GM19438 (cell line): Measurements from ENCODE around the gene TMX2.

Source experiments
- ATAC-seq: cut with Tn5 transposase; IDR thresholded peaks from one replicate; pipeline ENCODE4 v1.9.1; 2021; ENCODE audit warnings: low read depth; ENCODE audit not compliant: unreplicated experiment

Gene TMX2

DNA sequence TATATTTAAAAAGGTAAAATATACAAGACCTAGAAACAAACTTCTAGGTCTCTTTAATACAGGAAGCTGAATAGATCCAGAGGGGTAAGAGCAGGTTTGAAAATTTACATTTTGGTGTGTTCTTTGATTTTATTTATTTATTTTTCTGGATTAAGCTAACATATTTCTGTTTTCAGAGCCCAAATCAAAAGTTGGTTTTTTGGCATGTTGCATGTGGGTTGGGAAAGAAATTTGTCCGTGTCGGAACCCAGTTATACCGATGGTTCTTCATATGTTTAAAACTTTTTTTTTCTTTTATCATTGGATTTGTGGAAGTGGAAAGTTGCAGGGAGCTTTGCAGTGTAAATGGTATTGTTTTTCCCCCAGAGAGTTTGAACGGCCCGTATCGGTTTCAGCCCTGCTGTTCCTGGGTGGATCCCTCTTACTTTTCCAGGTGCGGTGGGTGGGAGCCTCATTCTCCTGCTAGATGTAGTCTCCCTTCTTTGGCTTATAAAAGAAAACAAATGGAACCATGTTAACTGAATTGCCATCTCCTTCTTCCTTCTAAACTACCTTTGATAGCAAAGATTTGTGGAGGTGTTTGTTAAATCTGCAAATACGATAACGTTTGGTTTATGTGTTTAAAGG, 50.0 kb downstream of the TMX2 start:
- ATAC-seq = no peak

- no peak for ATAC-seq
These were observed 51.2 kb downstream of the TMX2 start for GRCh38 chr11:57763568-57763967.

- ATAC-seq = no peak
These were observed 51.6 kb downstream of the TMX2 start for GRCh38 chr11:57764021-57764420.

- ATAC-seq = no peak
These were observed 52.2 kb downstream of the TMX2 start for GRCh38 chr11:57764566-57764965.

- no peak for ATAC-seq
These were observed 52.6 kb downstream of the TMX2 start for GRCh38 chr11:57764972-57765371.

DNA sequence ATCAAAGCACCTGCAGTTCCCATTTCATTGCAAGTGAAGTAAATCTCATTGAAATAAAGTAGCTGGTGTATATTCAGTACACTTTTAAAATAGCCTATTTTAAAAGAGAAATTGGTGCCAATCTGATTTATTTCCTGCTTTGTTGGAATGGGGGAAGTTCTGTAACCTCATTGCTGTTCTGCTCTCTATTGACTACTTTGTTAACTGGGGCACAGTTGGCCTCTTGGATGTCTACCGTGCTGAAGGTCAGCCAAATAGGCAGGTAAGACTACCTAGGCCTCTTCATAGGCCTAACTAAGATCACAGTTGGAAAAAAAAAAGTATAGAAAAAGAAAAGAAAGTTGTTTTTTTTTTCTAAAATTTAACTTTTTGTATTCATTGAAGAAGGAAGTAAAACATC, 58.4 kb downstream of the TMX2 start:
- ATAC-seq = no peak

- ATAC-seq = no peak
These were observed 59.0 kb downstream of the TMX2 start for GRCh38 chr11:57771365-57771764.

DNA sequence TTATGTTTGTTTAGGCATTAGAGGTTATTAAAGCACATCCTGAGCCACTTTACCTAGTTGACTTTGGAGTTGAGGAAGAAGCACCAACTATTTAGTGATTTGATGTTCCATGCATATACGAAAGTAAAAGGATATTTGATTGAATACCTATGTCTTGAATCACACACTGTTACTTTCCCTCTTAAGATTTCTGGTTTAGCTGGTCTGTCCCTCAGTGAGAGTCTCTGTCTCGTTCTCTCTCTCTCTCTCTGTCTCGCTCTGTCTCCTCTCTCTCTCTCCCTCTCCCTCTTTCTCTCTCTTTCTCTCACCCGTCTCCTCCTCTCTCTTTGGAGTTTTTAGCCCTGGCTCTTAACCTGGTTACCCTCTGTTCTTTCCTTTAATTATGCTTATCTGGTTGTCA, 60.2 kb downstream of the TMX2 start:
- ATAC-seq = no peak

- no peak for ATAC-seq
These were observed 60.7 kb downstream of the TMX2 start for GRCh38 chr11:57773026-57773598.

DNA sequence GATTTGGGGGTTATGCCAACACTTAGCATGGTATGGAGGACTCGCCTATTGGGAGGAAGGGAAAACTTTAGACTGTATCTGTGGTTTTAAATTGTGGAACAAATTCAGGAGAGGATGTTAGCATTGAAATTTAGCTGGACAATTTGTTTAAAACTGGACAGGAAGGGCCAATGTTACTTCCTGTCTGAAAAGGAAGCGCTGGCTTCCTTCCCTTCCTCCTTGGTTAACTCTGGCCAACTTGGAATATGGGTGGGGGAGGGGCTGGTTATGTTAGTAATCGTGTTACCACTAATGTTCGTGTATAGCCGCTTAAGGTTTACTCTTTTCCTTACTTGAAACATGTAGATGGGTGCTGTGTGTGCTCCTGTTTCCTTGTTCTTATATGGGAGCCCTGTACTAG, 63.1 kb downstream of the TMX2 start:
- no peak for ATAC-seq

GRCh38 chr11:57776031-57776521, 63.7 kb downstream of the TMX2 start:
- ATAC-seq = no peak

DNA sequence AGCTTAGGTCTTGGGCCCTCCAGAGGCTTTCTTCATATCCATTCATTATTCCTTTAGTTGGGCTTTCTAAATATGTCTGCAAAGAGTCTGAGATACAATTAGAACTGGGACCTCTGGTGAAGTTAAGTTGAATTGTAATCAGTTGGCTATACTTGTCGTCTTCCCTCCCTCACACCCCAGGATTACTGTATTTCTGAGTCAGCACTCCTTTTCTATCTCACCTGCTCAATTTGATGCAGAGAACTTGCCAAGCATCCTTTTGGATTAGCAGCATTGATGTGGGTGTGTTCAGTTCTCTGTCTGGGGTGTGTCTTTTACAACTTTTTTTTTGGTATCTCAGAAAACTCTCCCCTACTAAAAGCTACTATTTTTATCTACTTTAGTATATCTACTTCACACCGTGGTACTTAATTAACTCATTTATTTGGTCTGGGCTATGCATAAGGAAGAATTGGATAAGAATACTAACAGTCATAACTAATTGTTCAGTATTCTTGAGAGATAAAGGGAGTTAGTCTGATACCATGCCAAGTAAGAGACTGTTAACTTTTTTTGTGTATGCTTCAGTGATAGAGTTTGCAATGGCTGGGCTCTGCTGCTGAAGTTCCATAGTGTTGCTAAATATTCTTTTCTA, 64.3 kb downstream of the TMX2 start:
- ATAC-seq = no peak

- ATAC-seq = no peak
These were observed 65.5 kb downstream of the TMX2 start for GRCh38 chr11:57777969-57778317.

DNA sequence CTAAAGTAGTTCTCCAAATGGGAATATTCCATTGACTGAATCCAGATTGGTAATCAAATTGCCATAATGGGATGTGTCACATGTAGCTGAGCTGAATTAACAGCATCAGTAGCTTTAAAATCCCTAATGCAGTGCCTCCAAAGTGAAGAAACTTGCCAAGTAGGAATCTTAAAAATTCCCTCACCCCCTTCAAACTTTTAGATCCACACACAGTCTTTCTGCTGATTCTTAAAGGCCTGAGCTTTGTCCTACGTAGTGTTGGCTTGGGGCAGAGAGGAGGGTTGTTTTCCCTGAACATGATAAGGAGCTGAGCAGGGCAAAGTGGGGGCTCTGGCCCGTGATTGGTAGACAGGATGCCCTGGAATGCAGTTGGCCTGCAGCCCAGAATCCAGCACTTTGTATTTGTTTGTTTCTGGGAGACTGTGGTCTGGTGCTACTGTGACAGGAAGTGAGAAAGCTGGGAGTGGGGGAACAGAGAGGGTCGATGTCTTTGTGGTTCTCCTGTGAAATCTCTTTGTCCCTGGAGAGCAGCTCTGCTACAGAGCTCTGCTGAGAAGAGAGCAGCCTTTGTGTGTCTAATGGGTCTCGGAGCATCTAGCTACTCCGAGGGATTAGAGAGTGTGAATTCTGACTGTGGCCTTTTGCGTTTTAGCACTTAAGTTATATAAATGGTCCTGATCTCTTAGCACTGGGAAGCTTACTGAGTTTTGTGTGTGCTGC, 66.1 kb downstream of the TMX2 start:
- ATAC-seq = no peak

DNA sequence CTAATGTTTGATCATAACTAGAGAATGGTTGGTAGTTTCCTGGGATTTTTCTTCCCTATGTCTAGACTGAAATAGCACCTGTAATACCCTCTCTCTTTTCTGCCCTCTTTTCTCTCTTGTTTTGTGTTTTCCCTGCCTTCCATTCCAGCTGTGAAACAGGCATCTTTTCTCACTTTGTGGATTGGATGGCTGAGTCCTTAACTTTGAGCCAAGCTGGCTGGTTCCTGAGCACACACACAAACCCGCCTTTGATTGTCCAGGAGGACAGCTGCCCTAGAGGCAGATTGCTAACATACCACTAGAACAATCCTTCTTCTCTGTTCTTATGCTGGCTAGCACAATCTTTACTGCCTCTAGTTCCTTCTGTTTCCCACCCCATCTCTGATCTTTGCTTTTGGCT, 66.9 kb downstream of the TMX2 start:
- no peak for ATAC-seq

GRCh38 chr11:57781529-57781943, 69.1 kb downstream of the TMX2 start:
- no peak for ATAC-seq

GRCh38 chr11:57785072-57785471, 72.7 kb downstream of the TMX2 start:
- ATAC-seq = no peak

GRCh38 chr11:57786436-57786835, 74.0 kb downstream of the TMX2 start:
- ATAC-seq = no peak

DNA sequence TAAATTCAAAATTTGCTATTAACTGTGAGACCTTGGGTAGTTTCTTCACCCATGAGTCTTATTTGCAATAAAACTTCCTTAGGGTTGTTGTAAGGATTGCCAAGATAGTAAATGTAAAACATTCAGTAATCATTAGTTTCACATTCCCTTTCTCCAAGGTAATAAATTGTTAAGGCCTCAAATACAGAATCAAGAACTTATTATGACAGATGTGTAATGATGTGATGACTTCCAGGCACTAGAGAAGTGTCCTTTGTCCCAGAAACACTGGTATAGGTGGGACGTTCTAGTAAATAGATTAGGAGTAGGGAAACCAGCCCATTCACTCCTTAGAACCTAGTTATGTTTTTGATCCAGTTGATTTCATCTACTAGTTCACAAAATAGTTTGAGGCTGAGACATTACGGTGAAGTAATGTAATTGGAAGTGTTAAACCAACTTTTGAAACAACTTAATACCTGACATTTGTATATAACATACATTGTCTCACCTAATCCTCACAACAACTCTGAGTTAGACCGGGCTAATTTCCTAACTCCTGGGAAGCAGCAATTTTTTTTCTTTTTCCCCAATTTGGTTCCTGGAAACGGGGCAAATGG, 74.7 kb downstream of the TMX2 start:
- no peak for ATAC-seq

- no peak for ATAC-seq
These were observed 75.7 kb downstream of the TMX2 start for GRCh38 chr11:57787920-57788702.
